Hypothalamus (tissue), 51 donors: ENCODE results near the gene RNF121.

Experiments used
- DNase-seq, 51 donors: peaks; one replicate each; lab custom pipeline; 2025; lab: John Stamatoyannopoulos, UW

Gene RNF121

DNA sequence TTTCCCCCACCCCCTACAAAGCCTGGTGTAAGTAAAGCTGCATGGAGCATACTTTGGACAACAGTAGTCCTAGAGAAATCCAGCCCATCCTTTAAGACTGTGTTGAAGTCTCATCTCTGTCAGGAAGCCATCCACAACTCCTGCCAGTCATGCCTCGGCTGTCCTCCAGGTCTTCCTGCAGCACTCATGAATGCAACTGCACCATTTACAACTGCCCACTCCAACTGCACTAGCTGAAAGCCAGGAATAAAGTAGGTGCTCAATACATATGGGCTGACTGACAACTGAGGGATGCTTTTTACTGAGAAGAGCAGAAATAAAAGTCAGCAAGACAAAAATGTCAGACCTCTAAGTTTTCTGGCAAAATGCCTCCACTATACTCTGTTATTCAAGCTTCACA, 97.2 kb downstream of the RNF121 start:
- no peak for DNase-seq

DNA sequence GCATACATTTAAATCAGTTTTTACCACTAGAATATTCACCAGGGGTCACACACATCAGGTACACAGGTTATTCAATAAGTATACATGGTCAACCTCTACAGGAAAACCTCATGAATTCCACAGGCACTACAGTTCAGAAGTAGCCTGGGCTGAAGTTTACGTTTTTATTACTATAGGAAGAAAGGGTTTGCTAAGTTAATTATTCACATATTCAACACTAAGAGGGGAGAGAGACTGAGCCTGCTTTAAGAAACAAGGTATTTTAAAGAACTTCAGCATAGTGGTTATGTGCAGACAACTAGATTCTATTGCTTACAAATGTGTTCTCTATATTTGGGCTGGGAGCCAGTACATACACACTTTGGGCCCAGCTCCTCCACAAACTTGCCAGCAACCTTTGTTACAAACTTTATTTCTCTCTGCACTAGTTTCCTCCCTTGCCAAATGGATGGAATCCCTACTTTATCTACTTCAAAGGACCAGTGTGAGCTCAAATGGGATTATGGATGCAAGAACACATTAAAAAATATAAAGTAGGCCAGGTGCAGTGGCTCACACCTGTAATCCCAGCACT, 101.7 kb downstream of the RNF121 start:
- DNase-seq = no peak

- no peak for DNase-seq
These were observed 107.8 kb downstream of the RNF121 start for GRCh38 chr11:72036687-72037086.

DNA sequence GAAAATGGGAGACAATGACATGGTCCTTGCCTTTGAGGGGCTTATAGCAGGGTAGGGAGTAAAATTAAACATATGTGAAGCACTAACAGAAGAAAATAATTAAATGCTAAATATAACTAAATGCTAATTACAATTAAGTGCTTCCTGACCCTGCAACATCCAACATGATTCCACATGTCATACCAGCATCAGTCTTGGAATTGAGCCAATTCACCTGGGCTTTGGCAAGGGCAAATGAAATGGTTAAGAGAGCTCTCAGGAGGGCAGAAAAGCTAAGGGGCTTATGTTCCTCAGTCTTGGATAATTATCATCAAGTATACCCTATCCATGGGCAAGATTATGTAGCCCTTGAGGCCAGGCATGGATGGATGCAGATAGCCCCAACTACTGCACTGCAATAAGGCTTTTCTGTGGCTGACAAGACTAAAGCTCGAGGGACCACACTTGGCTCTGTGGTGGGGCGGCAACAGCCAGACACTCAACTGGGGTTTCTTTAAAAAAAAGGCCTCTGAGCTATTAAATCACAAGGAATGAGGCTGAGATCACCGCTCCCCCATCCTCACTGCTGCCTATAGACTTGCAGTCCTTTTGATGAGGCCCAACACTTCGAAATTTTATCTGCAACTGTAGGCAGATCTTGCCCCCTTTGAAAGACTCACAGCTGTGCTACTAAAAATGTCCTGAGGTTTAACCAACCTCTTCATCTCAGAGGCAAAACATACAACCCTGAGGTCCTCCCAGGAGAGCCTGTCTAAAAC, 108.9 kb downstream of the RNF121 start:
- DNase-seq = peak in 1 of 51 donors; percentile 34

DNA sequence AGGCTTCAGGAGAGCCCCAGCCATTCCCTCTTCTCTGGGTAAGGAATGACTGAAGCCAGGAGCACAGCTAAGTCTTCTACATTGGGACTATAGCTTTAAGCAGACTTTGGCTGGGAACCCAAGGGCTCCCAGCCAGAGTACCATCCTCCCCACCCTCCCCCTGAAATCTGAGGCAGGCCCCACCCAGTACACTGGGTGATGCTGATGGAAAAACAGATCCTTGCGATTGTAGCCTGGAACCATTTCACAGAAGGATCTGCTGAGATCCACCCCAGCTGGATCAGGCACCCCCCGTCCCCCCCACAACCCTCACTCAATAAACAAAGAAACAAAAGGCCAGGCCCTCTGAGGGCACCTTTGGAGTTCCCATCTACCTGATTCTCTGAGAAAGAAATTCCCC, 109.6 kb downstream of the RNF121 start:
- peak in 34 of 51 donors; percentile 21 to 77 (median 48) for DNase-seq

DNA sequence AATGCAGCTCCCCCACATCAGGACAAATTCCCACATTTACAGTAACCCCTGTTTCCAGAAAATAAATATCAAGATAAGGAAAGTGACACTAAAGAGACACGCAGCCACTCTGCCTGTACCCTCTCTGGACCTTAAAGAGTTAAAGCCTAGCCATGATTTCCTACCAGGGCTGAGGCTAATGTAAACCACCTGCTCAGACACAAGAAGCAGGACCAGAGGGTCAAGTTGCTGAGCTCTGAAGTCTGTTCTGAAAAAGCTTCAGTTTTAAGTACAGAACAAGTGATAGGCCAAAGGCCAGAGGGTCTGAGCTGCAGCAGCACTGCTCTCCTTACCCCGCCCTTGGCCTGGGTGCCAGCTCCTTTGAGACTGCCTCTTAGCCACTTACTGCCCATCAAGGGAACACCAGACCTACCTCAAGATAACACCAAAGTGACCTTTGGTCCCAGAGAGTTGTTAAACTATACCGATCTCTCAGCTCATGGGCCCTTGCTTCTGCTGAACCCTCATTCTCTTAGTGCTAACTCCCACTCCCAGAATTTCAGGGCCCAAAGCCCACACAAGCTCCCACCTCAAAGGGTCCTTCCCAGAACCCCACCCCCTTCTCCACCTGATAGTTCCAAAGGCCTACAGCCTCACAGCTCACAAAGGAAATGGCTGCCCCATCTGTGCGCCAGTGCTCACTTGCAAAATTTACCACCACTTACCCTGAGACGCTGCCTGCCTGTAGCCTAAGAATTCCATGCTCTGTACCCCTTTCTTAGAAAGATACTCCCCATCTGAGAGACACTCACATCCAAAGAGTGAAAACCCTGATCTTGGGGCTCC, 110.4 kb downstream of the RNF121 start:
- peak in 7 of 51 donors; percentile 12 to 62 (median 33) for DNase-seq

- peak in 9 of 51 donors; percentile 19 to 82 (median 50) for DNase-seq
These were observed 111.1 kb downstream of the RNF121 start for GRCh38 chr11:72039856-72040401.

- peak; percentile 69 to 97 (median 90) for DNase-seq
These were observed 111.9 kb downstream of the RNF121 start for GRCh38 chr11:72040491-72041363.

GRCh38 chr11:72041364-72042063, 112.7 kb downstream of the RNF121 start:
- peak in 50 of 51 donors; percentile 37 to 95 (median 80) for DNase-seq

DNA sequence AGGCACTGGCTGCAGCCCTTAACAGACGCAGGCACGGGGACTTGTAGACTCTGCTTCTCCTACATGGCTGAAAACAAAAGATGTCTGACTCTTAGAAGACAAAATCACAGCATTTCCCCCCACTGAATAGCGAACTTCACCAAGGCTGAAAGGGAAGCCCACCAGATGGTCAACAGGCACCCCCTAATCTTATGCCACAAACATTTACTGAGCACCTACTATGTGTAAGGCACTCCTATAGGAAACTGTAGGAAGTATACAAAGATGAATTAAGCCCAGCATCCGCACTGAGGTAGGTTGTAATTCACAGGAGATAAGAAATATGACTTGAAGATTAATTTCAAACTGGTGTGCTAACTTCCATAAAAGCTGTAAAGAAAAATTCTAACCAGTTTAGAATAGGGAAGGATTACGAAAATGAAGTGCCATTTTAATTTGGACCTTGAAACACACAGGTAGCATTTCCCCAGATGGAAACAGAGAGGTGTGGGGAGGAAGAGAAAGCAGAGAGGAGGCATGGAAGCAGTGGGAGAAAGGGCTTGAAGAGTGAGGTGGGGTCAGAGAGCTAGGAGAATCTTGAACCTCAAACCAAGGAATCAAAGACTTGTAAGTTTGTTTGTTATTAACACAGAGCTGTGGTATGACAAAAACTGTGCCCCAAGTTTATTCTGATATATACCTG, 113.4 kb downstream of the RNF121 start:
- DNase-seq = no peak

- peak in 14 of 51 donors; percentile 3 to 52 (median 34) for DNase-seq
These were observed 117.0 kb downstream of the RNF121 start for GRCh38 chr11:72045849-72046248.
